GM21723 (cell line): Measurements from ENCODE around the gene MEF2B.
A peak's percentile ranks its signal among the peaks of the same experiment; 100 is the strongest.
"Not testable (repeated sequence)": the region's sequence is repeated elsewhere in the genome, so short reads cannot be mapped to it uniquely, and the experiment has no call there.

Experiments used
- ATAC-seq: cut with Tn5 transposase; IDR thresholded peaks from one replicate; pipeline ENCODE4 v1.9.1; 2021; ENCODE audit warnings: mild to moderate bottlenecking, moderate library complexity; ENCODE audit not compliant: unreplicated experiment

Gene MEF2B

DNA sequence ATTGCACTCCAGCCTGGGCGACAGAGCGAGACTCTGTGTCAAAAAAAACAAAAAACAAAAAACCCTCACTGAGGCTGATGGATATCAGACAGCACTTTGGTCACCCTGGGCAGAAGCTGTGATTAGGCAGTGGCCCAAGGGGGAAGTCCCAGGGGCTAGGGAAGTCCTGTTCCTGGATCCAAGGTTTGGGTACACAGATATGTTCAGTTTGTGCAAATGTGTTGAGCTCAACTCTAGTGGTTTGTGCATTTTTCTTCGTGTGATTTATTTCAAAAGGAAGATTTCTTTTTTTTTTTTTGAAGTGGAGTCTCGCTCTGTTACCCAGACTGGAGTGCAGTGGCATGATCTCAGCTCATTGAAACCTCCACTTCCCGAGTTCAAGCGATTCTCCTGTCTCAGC is 12.3 kb downstream of the MEF2B start:
- ATAC-seq: no peak

DNA sequence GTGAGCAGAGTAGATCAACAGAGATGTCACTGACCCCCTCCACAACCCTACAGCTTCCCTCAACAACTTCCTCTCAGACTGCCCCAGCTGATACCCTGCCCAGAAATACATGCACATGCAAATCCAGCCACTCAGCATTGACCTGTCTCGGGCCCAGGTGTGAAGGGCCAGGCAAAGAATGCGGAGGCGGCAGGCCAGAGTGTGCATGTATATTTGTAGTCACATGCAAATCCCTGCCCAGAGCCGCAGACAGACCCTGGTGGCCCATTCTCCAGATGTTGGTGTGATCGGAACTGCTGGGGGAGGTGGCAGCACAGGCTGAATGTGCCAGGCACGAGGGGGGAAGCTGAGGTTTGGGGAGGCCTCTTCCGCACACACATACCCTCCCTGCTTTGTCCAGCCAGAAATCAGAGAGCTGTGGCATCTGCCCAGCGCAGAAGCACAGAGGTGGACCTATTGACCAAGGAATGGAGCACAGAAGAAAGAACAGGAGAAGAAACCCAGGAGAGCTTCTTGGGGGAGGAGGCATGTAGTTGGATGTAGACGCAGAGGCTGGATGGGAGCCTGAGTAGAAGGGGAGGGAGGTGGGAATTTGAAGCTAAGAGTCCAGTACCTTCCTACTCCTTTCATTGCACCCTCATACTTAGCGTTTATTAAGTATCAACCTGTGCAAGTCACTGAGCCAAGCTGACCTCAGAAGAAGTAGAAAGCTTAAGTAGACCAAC is 14.4 kb downstream of the MEF2B start:
- ATAC-seq: peak; percentile 62

DNA sequence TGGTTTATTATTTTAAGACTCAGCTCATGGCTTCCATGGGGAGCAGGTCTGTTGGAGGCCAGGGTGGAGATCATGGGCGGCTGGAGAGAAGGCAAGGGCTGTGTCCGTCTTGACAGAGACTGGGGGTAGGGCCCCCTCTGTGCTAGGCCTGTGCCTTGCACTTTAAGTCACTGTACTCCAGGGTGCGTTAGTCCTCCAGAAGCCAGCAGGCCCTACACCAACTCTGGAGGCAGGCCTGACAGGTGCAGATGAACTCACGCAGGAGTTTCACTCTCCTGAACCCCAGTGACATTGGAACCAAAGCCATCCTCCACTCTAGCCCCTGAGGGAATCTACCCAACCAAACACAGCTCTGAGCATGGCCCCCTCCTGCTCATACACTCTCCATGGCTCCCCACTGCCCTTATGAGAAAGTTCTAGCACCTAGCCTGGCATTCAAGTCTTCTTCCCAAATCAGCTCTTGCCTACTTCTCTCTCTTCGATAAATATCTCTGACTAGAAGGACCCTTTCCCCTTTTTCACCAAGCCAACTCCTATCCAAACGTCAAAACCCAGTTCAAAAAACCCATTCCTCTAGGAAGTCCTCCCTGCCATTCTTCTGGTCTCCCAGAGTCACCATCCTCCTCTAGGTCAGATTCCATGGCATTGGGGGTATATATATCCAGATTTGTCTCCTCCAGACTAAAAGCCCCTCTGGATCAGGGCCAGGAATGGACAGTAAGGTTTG is 15.1 kb downstream of the MEF2B start:
- ATAC-seq: no peak

DNA sequence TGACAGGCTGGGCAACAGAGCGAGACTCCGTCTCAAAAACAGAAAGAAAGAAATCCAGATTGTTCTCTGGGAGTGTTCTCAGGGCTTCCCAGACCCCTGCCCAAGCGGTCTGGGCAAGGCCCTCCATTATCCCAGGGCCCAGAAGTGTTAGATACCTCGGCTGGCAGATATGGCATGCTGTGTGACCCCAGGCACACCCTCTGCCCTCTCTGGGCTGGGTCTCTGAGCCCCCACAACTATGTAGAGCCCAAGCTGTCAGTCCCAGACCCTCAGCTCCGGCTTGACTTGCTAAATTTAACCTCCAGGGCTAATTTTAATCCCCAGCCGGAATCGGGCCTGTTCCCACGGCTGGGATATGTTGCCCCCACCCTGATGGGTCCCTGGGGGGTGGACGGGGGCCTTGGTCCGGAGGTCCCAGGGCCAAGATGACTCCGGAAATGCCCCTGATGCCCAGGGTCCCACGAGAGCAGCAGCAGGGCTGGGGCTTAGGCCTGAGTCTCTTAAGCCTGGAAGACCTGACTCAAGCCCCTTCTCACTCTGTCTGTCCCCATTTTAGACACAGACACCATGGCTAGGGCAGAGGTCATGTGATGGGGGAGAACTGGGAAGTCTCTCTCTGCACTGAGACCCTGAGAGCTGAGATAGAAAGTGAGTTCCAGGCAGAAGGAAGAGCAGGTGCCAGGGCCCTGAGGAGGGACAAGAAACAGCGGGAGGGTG is 17.2 kb downstream of the MEF2B start:
- no peak for ATAC-seq

DNA sequence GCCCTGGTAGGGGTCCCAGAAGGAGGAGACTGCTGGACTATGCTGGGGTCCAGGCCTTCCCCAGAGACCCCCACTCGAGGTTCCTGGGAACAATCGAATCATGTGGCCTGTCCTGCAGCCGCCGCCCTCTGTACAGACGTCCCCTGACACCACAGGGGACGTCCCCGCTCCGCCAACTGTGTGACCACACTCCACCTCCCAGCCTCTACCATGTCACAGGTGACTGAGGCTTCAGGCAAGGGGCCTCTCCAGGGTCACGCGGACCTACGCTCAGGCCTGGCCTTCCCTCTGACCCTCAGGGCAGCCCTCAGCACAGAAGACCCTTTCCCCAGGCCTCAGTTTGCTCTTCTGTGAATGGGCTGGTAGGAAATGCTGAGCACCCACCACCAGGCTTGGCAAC is 18.6 kb downstream of the MEF2B start:
- ATAC-seq: peak; percentile 58

DNA sequence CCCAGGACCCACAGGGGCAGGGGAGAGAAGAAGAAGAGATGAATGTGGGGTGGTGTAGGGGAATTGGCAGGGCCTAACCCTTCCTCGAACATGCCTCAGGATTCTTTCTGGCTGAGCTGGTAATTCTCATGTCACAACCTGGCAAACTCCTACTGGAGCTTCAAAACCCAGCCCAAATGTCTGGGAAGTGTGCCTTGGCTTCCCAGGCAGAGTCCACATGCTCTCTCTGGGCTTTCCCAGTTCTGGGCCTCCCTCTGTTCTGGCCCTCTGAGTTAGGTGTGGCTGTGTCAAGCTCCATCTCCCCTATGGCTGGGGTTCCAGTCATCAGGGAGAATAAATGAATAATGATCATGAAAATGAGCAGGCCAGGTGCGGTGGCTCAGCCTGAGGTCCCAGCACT is 20.6 kb downstream of the MEF2B start:
- ATAC-seq: no peak

DNA sequence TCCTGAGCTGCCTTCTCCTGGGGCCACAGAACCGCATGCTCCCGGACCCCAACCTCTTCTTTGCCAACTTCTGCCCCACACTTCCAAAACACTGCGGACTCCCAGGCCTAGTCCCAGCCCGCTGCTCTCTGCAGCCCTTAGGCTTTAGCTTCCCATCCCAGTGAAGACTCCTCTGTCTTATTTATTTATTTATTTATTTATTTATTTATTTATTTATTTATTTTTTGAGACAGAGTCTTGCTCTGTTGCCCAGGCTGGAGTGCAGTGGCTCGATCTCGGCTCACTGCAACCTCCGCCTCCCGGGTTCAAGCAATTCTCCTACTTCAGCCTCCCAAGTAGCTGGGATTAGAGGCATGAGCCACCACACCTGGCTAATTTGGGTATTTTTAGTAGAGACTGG is 21.6 kb downstream of the MEF2B start:
- not testable (repeated sequence) for ATAC-seq

DNA sequence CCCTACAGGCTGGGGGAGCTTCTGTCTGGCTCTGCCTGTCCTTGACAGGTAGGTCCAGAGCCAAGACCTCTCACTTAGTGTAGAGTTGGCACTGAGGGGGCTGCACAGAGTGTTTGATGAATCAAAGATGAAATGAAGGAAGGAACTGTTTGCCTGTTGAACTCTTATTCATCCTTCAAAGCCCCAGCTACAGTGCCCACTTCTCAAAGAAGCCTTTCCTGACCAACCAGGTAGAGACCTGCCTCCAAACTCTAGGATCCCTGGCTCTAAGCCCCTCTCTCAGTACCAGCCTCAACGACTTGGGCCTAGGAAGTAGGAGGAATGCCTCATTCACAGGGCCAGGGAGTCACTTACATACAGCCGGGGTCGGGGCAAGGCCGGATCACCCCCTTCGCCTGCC is 22.7 kb downstream of the MEF2B start:
- ATAC-seq: no peak

DNA sequence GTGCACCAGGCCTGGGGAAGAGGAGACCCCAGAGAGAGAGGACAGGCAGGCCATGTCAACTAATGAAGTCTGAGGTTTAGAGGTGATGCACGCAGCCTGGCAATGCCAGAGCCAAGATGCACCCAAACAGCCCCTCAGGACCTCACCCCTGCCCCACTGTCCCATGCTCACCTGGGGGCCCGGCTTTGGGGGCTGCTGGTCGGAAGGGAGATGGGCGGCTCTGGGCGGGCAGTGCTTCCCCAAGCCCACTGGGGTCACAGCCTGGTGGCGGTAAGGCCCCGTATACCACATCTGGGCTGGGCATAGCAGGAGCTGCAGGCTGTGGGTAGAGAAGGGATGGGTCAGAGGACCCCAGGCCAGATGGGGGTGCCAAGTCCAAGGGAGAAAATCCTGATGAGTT is 23.2 kb downstream of the MEF2B start:
- no peak for ATAC-seq

DNA sequence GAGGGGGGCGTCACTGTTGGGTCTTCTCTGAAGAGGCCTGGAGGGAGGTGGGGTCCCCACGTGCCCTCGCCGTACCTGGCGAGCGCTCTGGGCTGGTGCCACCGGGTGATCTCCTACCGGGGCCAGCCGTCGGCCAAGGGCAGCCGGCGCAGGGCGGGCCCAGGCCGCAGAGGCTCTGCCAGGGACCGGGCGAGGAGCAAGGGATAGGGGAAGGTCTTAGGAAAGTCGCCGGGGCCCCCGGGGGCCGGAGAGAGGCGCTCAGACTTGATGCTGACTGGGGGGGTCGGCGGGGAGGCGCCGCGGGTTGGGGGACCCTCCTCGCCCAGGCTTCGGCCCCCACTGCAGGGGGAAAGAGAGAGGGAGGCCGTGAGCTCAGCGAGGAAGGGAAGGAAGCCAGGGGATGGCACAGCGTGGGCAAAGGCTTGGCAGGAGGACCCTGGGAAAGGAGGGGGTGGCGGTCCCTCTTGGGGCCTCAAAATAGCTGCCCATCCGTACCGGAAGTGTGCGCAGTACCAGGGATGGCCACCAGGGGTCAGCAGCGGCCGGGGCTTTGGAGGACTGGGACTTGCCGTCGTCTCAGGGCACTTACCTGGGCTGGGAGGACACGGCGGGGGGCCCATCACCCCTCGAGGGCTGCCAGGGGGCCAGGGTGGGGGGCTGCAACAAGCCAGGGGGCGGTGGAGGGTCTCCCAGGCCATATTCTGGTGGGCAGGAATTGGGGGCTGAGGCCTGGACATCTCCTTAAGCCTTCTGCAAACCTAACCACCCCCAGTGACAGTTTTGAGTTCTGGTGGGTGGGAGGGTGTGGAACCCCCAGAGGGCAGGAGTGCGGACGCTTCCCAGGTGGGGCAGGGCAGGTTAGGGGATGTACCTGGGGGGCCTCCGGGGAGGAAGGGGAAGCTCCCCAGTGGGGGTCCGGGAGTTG is 24.1 kb downstream of the MEF2B start:
- no peak for ATAC-seq

DNA sequence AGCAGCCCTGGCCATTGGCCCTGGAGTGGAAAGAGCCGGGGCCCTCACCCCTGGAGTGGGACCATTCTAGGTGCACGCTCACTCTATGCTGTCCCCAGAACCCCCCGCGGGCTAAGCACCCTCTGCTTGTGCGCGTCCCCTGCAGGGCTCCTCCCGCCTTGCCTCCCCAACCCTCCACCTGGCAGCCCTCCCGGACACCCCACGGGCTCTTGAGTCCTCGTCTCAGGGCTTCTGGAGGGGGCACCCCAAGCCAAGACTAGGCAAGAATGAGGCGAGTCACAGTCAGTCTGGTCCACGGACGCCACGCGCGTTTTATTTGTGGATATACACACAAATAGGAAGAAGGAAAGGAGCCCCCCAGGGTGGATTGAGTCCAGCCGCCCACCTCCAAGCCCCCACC is 24.8 kb downstream of the MEF2B start:
- ATAC-seq: no peak

DNA sequence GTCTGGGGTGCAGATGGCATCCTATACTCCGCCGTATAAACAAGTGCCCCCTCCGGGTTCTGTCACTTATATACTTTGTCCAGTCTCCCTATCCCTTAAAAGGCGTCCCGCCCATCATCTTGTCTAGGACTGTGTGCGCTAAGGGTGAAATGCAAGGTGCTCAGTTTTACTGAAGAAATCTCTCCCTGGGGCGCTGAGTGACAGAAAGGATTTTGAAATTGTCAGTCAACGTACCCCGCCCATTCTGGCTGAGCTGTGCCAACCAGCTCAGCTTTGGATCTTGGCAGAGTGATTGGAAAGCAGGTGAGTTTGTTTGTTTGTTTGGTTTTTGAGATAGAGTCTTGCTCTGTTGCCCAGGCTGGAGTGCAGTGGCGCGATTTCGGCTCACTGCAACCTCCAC is 27.7 kb downstream of the MEF2B start:
- ATAC-seq: no peak

DNA sequence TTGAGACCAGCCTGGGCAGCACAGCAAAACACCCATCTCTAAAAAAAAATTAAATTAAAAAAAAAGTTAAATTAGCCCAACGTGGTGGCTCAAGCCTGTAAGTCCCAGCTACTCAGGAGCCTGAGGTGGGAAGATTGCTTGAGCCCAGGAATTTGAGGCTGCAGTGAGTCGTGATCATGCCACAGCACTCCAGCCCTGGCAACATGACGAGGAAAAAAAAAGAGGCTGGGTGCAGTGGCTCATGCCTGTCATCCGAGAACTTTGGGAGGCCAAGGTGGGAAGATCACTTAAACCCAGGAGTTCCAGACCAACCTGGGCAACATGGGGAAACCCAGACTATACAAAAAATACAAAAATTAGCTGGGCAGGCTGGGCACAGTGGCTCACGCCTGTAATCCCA is 29.6 kb downstream of the MEF2B start:
- ATAC-seq: no peak

DNA sequence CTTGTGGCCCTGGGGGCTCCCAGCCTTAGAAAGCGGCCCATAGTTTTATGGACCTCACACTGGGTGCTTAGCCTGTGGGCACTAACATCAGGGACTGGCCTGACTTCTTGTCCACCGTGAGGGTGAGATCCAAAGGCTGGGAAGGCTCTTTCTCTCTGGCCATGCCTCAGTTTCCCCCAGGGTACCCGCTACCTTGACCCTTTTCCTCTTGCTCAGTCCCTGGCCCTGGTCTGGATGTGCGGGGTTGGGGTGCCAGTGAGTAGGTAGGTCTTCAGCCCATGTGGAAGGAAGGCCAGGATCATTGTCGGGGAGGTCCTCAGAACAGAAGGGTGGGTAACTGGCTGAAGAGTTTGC is 30.2 kb downstream of the MEF2B start:
- ATAC-seq: no peak

DNA sequence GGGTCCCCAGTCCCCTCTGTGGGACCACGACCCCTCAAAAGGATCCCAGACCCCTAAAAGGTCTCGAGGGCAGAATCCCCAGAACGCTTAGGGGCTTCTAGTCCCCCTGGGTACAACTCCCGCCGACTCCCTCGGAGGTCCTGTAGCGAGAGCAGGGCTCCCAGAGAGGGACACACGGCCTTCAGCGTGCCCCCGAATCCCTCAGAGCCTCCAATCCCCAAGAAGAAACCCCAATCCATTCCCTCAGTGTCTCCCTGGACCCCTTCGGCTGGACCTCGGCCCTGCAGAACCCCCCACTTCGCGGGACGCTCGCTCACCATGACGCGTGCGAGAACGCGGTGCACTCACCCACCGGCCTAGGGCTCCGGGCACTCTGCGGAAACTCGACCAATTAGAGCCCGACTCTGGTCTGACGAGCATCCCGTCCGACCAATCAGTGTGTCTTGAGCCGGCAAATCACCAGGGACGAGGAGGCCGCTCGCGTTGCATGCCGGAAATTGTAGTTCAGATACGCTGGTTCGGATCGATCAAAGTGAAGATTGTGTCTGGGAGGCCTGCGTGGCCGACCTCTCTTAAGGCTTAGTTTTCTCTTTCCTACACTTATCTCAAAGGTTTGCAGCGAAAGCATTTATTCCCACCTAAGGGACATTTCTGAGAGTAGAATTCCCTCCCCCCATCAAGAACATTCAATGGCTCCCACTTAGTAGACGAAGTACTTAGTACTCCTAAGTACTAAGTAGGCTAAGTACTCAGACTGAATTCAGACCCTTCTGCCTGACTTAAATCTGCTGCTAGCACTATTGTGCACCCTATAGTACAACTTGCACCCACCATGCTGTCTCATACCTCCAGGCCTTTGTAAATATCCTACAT is 31.7 kb downstream of the MEF2B start, which contains the start of gene TMEM161A:
TMEM161A (minus strand) TSS at position 370 of the 873 bp plus-strand sequence; CDS start at position 320, 50 bp downstream.
- peak; percentile 90 for ATAC-seq

DNA sequence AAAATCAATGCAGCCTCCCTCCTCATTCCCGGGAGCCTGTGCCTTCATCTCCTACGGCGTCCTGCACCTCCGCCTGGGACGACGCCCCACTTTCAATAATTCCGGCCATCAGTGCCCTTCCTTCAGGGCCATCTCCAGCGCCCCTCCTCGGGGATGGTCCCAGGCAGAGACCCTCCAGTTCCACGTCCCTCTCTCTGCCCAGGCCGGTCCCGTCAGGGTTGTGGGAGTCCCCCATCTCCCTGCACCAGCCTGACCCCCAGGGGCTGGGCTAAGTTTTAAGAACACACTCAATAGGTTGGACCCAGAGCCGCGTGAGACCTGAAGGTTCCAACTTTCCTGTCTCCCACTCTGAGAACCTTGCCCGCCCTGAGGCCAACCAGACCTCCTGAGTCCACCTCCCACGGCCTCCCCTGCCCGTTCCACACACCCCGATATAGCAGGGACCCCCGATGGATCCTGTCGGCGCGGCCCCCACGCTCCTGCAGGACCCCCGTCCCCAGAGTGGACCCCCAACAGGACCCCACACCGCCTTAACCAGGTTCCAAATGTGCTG is 32.4 kb downstream of the MEF2B start:
- ATAC-seq: no peak

DNA sequence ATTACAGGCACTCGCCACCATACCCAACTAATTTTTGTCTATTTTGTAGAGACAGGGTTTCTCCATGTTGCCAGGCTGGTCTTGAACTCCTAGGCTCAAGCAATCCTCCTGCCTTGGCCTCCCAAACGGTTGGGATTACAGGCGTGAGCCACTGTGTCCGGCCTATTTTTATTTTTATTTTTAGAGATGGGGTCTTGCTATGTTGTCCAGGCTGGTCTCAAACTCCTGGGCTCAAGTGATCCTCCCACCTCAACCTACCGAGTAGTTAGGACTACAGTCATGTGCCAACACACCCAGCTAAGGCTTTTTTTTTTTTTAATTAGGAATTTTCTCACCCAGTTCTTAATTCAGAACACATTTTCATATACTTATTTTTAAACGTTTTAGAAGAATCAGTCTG is 34.4 kb downstream of the MEF2B start:
- not testable (repeated sequence) for ATAC-seq

DNA sequence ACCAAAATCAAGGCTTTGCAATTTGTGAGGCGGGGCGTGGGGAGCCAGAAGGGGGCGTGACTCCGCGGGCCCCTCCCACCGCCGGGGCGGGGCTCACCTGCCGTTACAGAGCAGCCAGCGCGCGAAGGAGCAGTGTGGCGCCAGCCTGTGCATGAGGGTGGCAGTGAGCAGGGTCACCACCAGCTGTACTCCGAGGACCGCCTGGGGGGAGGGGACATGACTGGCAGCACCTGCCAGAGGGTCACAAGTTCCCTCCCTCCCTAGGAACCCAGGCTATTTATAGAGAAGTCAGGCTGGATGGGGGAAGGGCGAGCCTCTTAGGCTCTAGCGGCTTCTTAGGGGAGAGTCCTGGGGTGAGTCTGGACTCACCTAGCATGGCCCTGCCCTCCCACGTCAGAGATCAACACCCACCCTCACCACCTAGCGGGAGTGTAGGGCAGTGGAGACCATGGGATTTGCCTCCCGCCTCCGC is 35.3 kb downstream of the MEF2B start:
- no peak for ATAC-seq

DNA sequence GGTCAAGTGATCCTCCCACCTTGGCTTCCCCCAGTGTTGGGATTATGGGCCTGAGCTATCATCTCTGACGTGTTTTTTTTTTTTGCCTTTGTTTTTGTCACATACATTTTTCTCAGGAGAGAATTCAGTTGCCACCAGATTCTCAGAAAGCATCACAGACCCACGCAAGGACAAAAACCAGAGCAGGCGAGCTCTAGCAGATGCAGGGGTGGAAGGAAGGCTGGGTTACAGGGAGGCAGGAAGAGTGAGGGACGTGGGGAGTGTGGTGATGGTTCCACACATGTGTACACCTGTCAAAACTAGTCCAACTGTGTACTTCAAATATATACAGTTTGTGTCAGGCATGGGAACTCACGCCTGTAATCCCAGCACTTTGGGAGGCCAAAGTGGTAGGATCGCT is 36.1 kb downstream of the MEF2B start:
- no peak for ATAC-seq
